ENCODE data around the gene RP9. TPM values are rescaled to one million over a fixed set of nuclear protein-coding genes. Genes with fewer than 3 reads are reported as not detected.

RP9 gene
- total RNA-seq, 2 donors from 2014 or later = 15.0 to 18.0 TPM

- Histone ChIP-seq H3K9ac (ENCODE audit: extremely low read depth, low read length, poor library complexity, severe bottlenecking) (no peak overlapping the region), H3K4me1 (ENCODE audit: control insufficient read depth, insufficient read depth, low read length) (no peaks in the 10 kb centered on the region), H3K27ac (ENCODE audit: low read depth, low read length) (no peak overlapping the region), H3K27me3 (ENCODE audit: control insufficient read depth, insufficient read depth, low read length, poor library complexity, severe bottlenecking) (no peaks in the 10 kb centered on the region), H3K4me3 (ENCODE audit: low read length) (no peak overlapping the region), H3K9me3 (ENCODE audit: control insufficient read depth, low read length) (peaks cover 33% of the 10 kb centered on the region), H3K36me3 (ENCODE audit: control insufficient read depth, insufficient read depth, low read length) (no peaks in the 10 kb centered on the region)
- 91% methylated on average over 1 of the region's 1 CpG; no CpG with 5 or more reads in 1 of the 2 experiments for WGBS, 2 experiments (ENCODE audit: insufficient coverage in 1 of 2, insufficient read length in 1 of 2)
- TF ChIP-seq CTCF (conservative IDR thresholded peaks at IDR 0.05) = no peak
- Mint-ChIP-seq H3K4me1 (peaks cover 3% of the 10 kb centered on the region), H3K36me3 (ENCODE audit: low read depth) (peaks cover 15% of the 10 kb centered on the region), H3K27ac (no peak overlapping the region), H3K9me3 (peaks cover 61% of the 10 kb centered on the region), H3K27me3 (ENCODE audit: insufficient read depth) (no peaks in the 10 kb centered on the region), H3K4me3 (no peak overlapping the region)
- DNase-seq = no peak
These were observed 42.4 kb downstream of the RP9 start for GRCh38 chr7:33066771-33067170.

GRCh38 chr7:33065981-33066380 is 43.2 kb downstream of the RP9 start:
- WGBS, 2 experiments (ENCODE audit: insufficient coverage in 1 of 2, insufficient read length in 1 of 2) = 87% methylated on average over 1 of the region's 1 CpG; no CpG with 5 or more reads in 1 of the 2 experiments
- no peaks in the 10 kb centered on the region for H3K36me3 ChIP-seq (ENCODE audit: control insufficient read depth, insufficient read depth, low read length)
- no peak for DNase-seq
- Mint-ChIP-seq H3K4me3 (no peak overlapping the region), H3K9me3 (peaks cover 53% of the 10 kb centered on the region), H3K27me3 (ENCODE audit: insufficient read depth) (no peaks in the 10 kb centered on the region), H3K27ac (no peak overlapping the region), H3K36me3 (ENCODE audit: low read depth) (peaks cover 15% of the 10 kb centered on the region), H3K4me1 (peaks cover 8% of the 10 kb centered on the region)
- TF ChIP-seq CTCF (conservative IDR thresholded peaks at IDR 0.05) = no peak
- H3K27me3 ChIP-seq (ENCODE audit: control insufficient read depth, insufficient read depth, low read length, poor library complexity, severe bottlenecking) = no peaks in the 10 kb centered on the region
- H3K9me3 ChIP-seq (ENCODE audit: control insufficient read depth, low read length) = peaks cover 29% of the 10 kb centered on the region
- peaks cover 3% of the 10 kb centered on the region for H3K4me1 ChIP-seq (ENCODE audit: control insufficient read depth, insufficient read depth, low read length)
- no peak overlapping the region for H3K9ac ChIP-seq (ENCODE audit: extremely low read depth, low read length, poor library complexity, severe bottlenecking)
- no peak overlapping the region for H3K27ac ChIP-seq (ENCODE audit: low read depth, low read length)
- no peak overlapping the region for H3K4me3 ChIP-seq (ENCODE audit: low read length)

- Mint-ChIP-seq H3K27me3 (ENCODE audit: insufficient read depth) (no peaks in the 10 kb centered on the region), H3K4me1 (peaks cover 10% of the 10 kb centered on the region)
- WGBS, 2 experiments (ENCODE audit: insufficient coverage in 1 of 2, insufficient read length in 1 of 2) = 0 to 1% methylated on average over 19 to 50 of the region's 50 CpGs
These were observed 46.3 kb downstream of the RP9 start for GRCh38 chr7:33062782-33063443.

More at GRCh38 chr7:33062782-33063443, 46.3 kb downstream of the RP9 start:
- no peak for TF ChIP-seq CTCF (conservative IDR thresholded peaks at IDR 0.05)
- Histone ChIP-seq H3K27ac (ENCODE audit: low read depth, low read length) (peak overlapping the region; percentile 93), H3K27me3 (ENCODE audit: control insufficient read depth, insufficient read depth, low read length, poor library complexity, severe bottlenecking) (no peaks in the 10 kb centered on the region), H3K4me3 (ENCODE audit: low read length) (peak overlapping the region; percentile 98), H3K9ac (ENCODE audit: extremely low read depth, low read length, poor library complexity, severe bottlenecking) (peak overlapping the region; percentile 67), H3K9me3 (ENCODE audit: control insufficient read depth, low read length) (peaks cover 14% of the 10 kb centered on the region), H3K4me1 (ENCODE audit: control insufficient read depth, insufficient read depth, low read length) (peaks cover 3% of the 10 kb centered on the region), H3K36me3 (ENCODE audit: control insufficient read depth, insufficient read depth, low read length) (no peaks in the 10 kb centered on the region)
- Mint-ChIP-seq H3K36me3 (ENCODE audit: low read depth) (peaks cover 18% of the 10 kb centered on the region), H3K4me3 (peak overlapping the region; percentile 91), H3K27ac (peak overlapping the region; percentile 95), H3K9me3 (peaks cover 30% of the 10 kb centered on the region)
- peak; percentile 98 for DNase-seq

Measured in endodermal cell (in vitro differentiated cells).